T-helper 2 cell treated with Interferon-gamma antibody and Interleukin-4, amounts not matched to agents 5 μg/mL and 100 μg/mL, for 36 hours (primary cell): ENCODE results near the gene GMCL1.
"Not testable (repeated sequence)": the region's sequence is repeated elsewhere in the genome, so short reads cannot be mapped to it uniquely, and the experiment has no call there.

Experiments
- DNase-seq: peaks from one replicate; pipeline ENCODE4 v3.0.0; 2021; ENCODE audit warnings: low spot score
- H3K27ac Mint-ChIP-seq: one replicate; pipeline ENCODE4 v1.8.0; 2021; ENCODE audit warnings: mild to moderate bottlenecking, mixed read lengths
- H3K27me3 Mint-ChIP-seq: one replicate; pipeline ENCODE4 v1.8.0; 2021; ENCODE audit warnings: low read depth, mixed read lengths
- H3K36me3 Mint-ChIP-seq: one replicate; pipeline ENCODE4 v1.8.0; 2021; ENCODE audit warnings: low read depth, mixed read lengths
- H3K4me1 Mint-ChIP-seq: one replicate; pipeline ENCODE4 v1.8.0; 2021; ENCODE audit warnings: low read depth, mixed read lengths
- H3K4me3 Mint-ChIP-seq: one replicate; pipeline ENCODE4 v1.8.0; 2022; ENCODE audit warnings: mild to moderate bottlenecking, moderate library complexity, mixed read lengths
- H3K9me3 Mint-ChIP-seq: one replicate; pipeline ENCODE4 v1.8.0; 2021; ENCODE audit warnings: mixed read lengths

Gene GMCL1

DNA sequence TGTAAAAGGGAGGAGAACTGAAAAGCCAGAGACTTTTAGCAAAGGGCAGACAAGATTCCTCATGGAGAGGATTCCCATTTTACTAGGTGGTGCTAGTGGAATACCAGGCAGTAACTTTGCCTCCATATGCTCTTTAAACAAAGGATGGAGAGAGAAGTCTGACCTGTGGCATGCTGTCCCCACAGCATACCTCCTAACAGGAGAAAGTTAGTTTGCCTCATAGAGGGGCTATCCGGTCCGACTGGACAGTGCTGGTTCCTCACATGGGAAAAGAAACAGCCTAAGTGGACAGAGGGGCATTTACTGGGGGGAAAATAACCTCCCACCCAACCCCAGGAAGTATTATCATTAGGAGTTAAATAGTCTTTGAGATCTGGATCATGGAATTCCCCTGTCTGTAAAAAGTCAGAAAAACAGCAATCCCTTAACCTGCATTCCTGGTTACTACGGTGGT lies 31.6 kb upstream of the GMCL1 start:
- no peaks in the 10 kb centered on the region for H3K27me3 Mint-ChIP-seq
- no peak overlapping the region for H3K27ac Mint-ChIP-seq
- peaks cover 22% of the 10 kb centered on the region for H3K4me1 Mint-ChIP-seq
- no peaks in the 10 kb centered on the region for H3K9me3 Mint-ChIP-seq
- H3K4me3 Mint-ChIP-seq = no peak overlapping the region
- H3K36me3 Mint-ChIP-seq = peaks cover 16% of the 10 kb centered on the region
- DNase-seq = no peak

DNA sequence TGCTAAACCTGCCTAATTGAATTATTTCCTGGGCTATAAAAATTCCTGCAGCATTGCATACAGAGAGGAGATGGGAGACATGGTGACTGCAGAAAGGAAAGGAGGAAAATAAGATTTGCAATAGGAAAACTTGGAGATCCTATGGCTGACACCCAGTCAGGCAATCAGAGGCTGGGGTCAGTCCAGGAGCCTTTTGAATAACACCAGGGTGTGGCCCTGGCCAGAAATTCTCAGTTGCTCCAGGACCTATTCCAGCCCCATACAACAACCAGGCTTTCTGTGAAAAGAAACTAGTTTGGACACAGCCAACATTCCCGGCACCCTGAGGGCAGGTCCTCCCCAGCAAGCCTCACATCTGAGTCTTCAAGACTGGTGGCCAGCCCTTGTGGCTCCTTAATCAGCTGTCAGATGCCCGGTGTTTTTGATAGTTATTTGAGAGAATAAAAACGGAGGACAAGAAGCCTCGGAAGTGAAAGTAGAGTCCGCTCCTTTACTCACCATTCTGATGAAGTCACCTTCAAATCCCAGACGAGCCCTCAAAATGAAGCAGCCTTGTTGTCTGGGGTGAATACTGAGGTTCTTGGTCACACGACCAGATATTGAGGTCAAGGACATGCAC lies 31.1 kb upstream of the GMCL1 start:
- Mint-ChIP-seq H3K9me3 (no peaks in the 10 kb centered on the region), H3K36me3 (peaks cover 17% of the 10 kb centered on the region), H3K27ac (no peak overlapping the region), H3K4me1 (peaks cover 25% of the 10 kb centered on the region), H3K4me3 (no peak overlapping the region), H3K27me3 (no peaks in the 10 kb centered on the region)
- DNase-seq = no peak

DNA sequence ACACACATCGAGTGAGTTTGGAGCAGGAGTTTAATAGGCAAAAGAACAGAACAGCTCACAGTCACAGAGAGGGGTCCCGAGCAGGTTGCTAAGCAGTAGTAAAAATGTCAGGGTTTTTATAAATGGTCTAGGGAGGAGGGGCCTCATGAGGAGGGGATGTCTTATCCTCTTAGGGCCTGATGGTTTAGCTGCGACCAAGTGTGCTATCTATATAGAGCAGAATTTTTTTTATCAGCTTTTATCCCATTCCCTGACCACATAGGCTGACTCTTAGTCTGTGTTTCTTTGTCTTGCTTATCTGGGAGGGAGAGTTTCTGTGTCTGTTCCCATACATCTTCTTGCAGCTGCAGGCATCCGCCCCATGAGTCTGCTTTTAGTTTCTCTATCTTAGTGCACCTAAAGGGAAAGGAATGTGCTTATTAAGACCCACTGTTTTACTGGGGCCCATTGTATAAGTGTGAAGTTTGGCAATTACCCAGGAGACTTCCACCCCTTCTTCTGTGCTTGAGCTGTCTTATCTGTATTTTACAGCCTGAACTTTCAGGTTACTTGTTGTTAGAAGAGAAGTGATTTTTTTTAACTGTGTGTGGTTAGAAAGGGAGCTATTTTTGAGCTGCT lies 30.4 kb upstream of the GMCL1 start:
- Mint-ChIP-seq H3K27ac (no peak overlapping the region), H3K4me3 (no peak overlapping the region), H3K27me3 (no peaks in the 10 kb centered on the region), H3K9me3 (no peaks in the 10 kb centered on the region), H3K36me3 (peaks cover 20% of the 10 kb centered on the region), H3K4me1 (peaks cover 28% of the 10 kb centered on the region)
- no peak for DNase-seq

DNA sequence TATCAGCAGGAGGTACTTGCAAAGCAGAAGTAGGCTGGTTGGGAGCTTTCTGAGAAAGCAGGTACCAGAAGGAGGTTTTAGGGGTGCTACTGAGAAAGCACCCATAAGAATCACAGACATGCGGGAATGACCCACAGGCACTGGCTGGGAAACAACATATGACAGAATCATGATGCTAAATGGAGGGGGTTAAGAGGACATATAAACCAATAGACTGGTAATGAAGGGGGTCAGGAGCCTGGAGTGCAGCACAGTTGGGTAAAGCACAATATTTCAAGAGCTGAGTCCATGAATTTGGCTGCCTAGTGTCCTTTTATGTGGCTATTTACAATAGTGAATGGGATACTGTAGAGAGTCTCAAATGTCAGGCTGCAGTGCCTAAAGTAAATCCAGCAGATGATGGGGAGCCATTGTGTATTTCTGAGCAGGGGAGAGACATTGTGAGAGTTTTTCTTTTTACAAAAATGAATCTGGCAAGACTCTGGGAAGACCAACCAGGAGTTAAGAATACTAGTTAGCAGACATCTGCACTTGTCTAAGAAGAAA lies 27.6 kb upstream of the GMCL1 start:
- no peak for DNase-seq
- Mint-ChIP-seq H3K27ac (no peak overlapping the region), H3K4me1 (peaks cover 33% of the 10 kb centered on the region), H3K27me3 (no peaks in the 10 kb centered on the region), H3K4me3 (no peak overlapping the region), H3K36me3 (peaks cover 34% of the 10 kb centered on the region), H3K9me3 (no peaks in the 10 kb centered on the region)

GRCh38 chr2:69802781-69803367 lies 26.6 kb upstream of the GMCL1 start:
- not testable (repeated sequence) for H3K4me3 Mint-ChIP-seq, H3K27me3 Mint-ChIP-seq, DNase-seq, H3K9me3 Mint-ChIP-seq
- Mint-ChIP-seq H3K36me3 (peaks cover 38% of the 10 kb centered on the region), H3K4me1 (peaks cover 29% of the 10 kb centered on the region), H3K27ac (peak overlapping the region; percentile 83)

DNA sequence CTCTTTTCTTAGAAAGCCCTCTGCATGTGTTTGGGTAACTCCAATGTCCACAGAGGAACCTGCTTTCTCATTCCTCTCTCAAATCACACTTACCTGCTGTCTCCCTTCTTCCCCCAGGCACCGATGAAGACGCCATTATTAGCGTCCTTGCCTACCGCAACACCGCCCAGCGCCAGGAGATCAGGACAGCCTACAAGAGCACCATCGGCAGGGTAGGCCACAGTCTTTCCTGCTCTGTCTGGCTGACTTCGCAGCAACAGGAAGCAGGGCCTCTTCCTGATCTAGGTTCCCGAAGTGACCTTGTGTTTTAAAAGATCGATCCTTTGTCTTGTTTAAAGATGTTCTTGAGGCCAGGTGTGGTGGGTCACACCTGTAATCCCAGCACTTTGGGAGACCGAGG lies 25.0 kb upstream of the GMCL1 start:
- Mint-ChIP-seq H3K27me3 (no peaks in the 10 kb centered on the region), H3K9me3 (no peaks in the 10 kb centered on the region), H3K4me3 (no peak overlapping the region), H3K4me1 (peaks cover 19% of the 10 kb centered on the region), H3K36me3 (peaks cover 43% of the 10 kb centered on the region), H3K27ac (peak overlapping the region; percentile 33)
- DNase-seq = no peak

DNA sequence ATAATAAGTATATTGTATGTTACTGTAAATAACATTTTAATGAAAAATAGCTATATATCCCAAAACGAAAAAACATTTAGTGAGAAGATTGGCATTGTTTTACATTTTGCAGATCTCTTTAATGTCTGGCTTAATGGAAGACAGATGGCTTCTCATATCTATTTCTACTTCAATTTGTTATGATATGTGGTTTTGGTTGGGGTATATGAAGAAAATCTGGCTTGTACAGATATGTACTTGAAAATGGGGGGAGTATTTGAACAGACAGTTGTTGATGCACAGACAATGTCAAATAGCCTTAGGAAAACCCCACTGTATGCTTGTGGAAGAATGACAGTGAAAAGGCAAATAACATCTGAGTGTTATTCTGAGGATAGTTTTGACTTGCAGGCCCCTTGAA lies 23.6 kb upstream of the GMCL1 start:
- Mint-ChIP-seq H3K36me3 (peaks cover 41% of the 10 kb centered on the region), H3K4me3 (no peak overlapping the region), H3K27ac (no peak overlapping the region), H3K4me1 (peaks cover 17% of the 10 kb centered on the region), H3K9me3 (no peaks in the 10 kb centered on the region), H3K27me3 (no peaks in the 10 kb centered on the region)
- DNase-seq = no peak

DNA sequence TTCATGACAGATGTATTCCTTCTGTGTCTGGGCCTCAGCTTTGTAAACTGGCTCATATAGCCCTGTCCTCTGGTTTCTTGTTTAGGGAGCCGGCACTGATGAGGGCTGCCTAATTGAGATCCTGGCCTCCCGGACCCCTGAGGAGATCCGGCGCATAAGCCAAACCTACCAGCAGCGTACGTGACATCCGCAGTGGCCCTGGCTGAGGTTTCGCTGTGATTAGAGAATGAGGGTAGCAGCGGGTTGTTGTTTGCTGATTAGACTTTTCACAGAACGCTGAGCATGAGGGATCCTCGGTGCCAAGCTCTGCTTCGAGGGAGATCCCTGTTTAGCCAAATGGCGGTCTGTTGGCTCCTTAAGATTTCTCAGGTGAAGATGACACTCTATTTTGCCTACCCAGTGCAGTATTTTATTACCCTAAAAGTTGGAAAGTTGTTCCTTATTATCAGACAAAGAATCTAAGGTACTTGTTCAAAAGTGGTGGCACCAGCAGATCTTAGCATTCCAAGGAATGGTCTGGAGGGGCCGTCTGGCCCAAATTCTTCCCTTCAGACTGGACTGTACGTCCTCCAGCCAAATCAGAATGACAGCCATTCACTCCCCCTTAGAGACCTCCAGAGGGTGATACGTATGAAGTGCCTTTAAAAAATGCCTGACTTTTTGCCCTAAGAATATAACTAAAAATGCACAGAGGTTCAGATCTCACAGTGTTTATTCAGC lies 21.5 kb upstream of the GMCL1 start:
- DNase-seq = no peak
- Mint-ChIP-seq H3K27me3 (no peaks in the 10 kb centered on the region), H3K27ac (no peak overlapping the region), H3K9me3 (no peaks in the 10 kb centered on the region), H3K4me3 (no peak overlapping the region), H3K36me3 (peaks cover 41% of the 10 kb centered on the region), H3K4me1 (peaks cover 14% of the 10 kb centered on the region)

DNA sequence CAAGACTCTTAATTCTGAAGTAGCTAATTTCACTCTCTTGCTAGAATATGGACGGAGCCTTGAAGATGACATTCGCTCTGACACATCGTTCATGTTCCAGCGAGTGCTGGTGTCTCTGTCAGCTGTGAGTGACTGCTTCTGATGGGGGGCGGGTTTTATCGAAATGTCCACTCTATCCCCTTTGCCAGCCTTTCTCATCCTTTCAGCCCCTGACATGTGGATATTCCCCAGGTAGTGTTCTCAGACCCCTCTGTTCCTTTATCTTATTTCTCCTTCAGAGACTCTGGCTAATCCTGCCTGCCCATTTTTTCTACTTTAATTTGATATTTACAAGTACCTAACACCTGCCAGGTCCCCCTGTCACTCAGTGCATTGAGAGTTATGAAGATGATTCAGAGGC lies 18.9 kb upstream of the GMCL1 start:
- peaks cover 4% of the 10 kb centered on the region for H3K4me1 Mint-ChIP-seq
- H3K27me3 Mint-ChIP-seq = no peaks in the 10 kb centered on the region
- H3K4me3 Mint-ChIP-seq = no peak overlapping the region
- H3K27ac Mint-ChIP-seq = no peak overlapping the region
- H3K36me3 Mint-ChIP-seq = peaks cover 33% of the 10 kb centered on the region
- no peaks in the 10 kb centered on the region for H3K9me3 Mint-ChIP-seq
- DNase-seq = no peak

GRCh38 chr2:69811018-69811417 lies 18.4 kb upstream of the GMCL1 start:
- no peak for DNase-seq
- H3K27ac Mint-ChIP-seq = no peak overlapping the region
- H3K27me3 Mint-ChIP-seq = no peaks in the 10 kb centered on the region
- no peaks in the 10 kb centered on the region for H3K9me3 Mint-ChIP-seq
- H3K36me3 Mint-ChIP-seq = peaks cover 34% of the 10 kb centered on the region
- peaks cover 4% of the 10 kb centered on the region for H3K4me1 Mint-ChIP-seq
- no peak overlapping the region for H3K4me3 Mint-ChIP-seq

DNA sequence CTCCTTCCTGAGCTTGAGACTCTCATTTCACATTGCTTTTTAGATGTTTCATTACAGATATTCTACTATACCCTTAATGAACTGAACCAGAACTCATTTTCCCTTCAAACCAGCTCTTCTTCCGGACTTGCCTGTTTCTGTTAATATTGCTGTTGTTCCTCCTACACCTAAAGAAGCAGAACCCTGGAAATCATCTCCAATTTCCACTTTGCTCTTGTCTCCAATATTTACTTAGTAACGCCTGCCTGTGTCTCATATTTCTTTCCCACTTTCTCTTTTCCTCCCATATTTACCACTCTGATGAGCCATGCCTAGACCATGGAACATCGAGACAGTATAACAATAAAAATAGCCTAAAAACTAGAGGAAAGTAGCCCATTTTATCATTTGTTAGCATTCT lies 17.9 kb upstream of the GMCL1 start:
- H3K4me3 Mint-ChIP-seq = no peak overlapping the region
- H3K27me3 Mint-ChIP-seq = no peaks in the 10 kb centered on the region
- no peak for DNase-seq
- peaks cover 8% of the 10 kb centered on the region for H3K4me1 Mint-ChIP-seq
- peak overlapping the region; percentile 41 for H3K27ac Mint-ChIP-seq
- peaks cover 30% of the 10 kb centered on the region for H3K36me3 Mint-ChIP-seq
- H3K9me3 Mint-ChIP-seq = no peaks in the 10 kb centered on the region

DNA sequence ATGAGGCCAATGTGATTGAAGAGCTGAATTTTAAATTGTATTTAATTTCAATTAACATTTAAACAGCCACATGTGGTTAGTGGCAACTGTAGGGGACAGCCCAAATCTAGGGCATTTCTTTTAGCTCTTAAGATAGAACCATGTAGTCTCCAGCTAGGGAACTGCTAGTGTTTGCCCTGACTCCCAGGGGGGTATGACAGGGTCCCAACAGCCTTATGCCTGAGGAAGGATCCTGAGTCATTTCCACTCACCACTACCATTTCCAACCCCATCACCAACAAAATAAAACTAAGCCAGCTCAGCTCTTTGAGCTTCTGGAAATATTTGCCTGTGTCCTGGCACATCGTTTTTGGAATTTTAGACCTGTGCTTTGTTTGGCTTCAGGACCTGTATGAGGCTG lies 13.7 kb upstream of the GMCL1 start:
- no peak overlapping the region for H3K4me3 Mint-ChIP-seq
- H3K9me3 Mint-ChIP-seq = no peaks in the 10 kb centered on the region
- DNase-seq = no peak
- H3K27me3 Mint-ChIP-seq = no peaks in the 10 kb centered on the region
- peaks cover 32% of the 10 kb centered on the region for H3K36me3 Mint-ChIP-seq
- peak overlapping the region; percentile 43 for H3K27ac Mint-ChIP-seq
- peaks cover 14% of the 10 kb centered on the region for H3K4me1 Mint-ChIP-seq

DNA sequence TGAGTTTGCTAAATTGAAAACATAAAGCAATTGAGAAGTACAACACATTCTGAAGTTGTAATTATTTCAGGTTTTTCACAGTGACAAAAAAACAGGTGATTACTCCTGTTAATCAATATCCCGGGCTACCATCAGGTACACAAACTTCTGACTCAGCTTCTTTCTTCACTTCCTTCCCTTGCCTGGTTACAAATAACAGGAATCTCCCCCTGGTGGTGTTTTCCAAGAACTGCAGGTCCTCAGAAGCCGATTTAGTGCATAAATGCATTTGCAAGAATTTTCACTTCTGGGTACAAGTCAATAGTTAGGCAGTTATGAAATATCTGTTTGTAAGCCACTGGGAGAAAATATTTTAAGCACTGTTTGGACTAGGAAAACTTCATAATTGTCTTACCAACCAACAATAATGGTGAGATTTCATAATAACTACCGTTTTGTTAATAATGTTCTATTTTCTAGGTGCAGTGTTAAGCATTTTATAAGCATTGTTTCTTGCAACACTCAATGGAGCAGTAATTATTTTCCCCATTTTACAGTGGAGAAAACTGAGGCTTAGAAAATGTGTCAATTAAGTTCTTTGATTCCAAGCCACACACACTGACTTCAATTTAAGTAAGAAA lies 12.4 kb upstream of the GMCL1 start:
- H3K36me3 Mint-ChIP-seq = peaks cover 35% of the 10 kb centered on the region
- no peak overlapping the region for H3K4me3 Mint-ChIP-seq

More for the DNA sequence above, 12.4 kb upstream of the GMCL1 start:
- Mint-ChIP-seq H3K4me1 (peaks cover 14% of the 10 kb centered on the region), H3K9me3 (no peaks in the 10 kb centered on the region), H3K27ac (no peak overlapping the region), H3K27me3 (no peaks in the 10 kb centered on the region)
- DNase-seq = peak; percentile 69
